HEK293 (cell line): ENCODE measurements around the gene RYR2.

Experiments used
- CTCF ChIA-PET: fragments of 350-600 bp; formaldehyde crosslinking; extraction: SDS; loops from one replicate; lab custom pipeline; 2021; ENCODE audit warnings: antibody characterized with exemption; lab: Yijun Ruan, JAX
- POLR2A ChIA-PET: fragments of 300-600 bp; formaldehyde crosslinking; extraction: SDS; loops from one replicate; lab custom pipeline; 2020; ENCODE audit warnings: antibody characterized with exemption, inconsistent platforms; lab: Yijun Ruan, JAX
- H3K27ac ChIP-seq: fragments of 200-500 bp; sonication (Bioruptor generic); 2 replicates; pipeline ENCODE4 v1.5.1; 2014; ENCODE audit warnings: low read depth, low read length, control low read depth, inconsistent platforms; ENCODE audit errors: extremely low read depth
- H3K36me3 ChIP-seq, 2 experiments: fragments of 200-500 bp in 1 of 2; sonication (Bioruptor generic) in 1 of 2; 1 replicate in 1 of 2; 2 replicates in 1 of 2; pipeline ENCODE4 v1.5.1; 2014 to 2017; ENCODE audit warnings: inconsistent platforms in 2 of 2, low read length in 2 of 2; ENCODE audit not compliant: control insufficient read depth in 2 of 2, insufficient read depth in 1 of 2
- H3K4me1 ChIP-seq: fragments of 200-500 bp; sonication (Bioruptor generic); 2 replicates; pipeline ENCODE4 v1.5.1; 2014; ENCODE audit warnings: mild to moderate bottlenecking, low read length, inconsistent platforms; ENCODE audit not compliant: control insufficient read depth, insufficient read depth
- H3K4me3 ChIP-seq: 2 replicates; pipeline ENCODE4 v1.5.1; 2011; ENCODE audit warnings: low read depth, mild to moderate bottlenecking, control low read depth, low read length, moderate library complexity
- H3K9me3 ChIP-seq: fragments of 200-500 bp; sonication (Bioruptor generic); 2 replicates; pipeline ENCODE4 v1.5.1; 2014; ENCODE audit warnings: low read depth, low read length, inconsistent platforms; ENCODE audit not compliant: control insufficient read depth, insufficient read depth
- GLI2 ChIP-seq: fragments of 450-650 bp; formaldehyde crosslinking; IDR thresholded peaks from 2 replicates; pipeline ENCODE4; 2017; ENCODE audit warnings: missing biosample characterization, missing genetic modification characterization, low read depth, borderline replicate concordance
- IKZF3 ChIP-seq: fragments of 450-650 bp; IDR thresholded peaks from 2 replicates; pipeline ENCODE4 v1.5.0; 2018; ENCODE audit warnings: missing biosample characterization, mild to moderate bottlenecking, missing genetic modification characterization, moderate library complexity
- KLF16 ChIP-seq: fragments of 450-650 bp; formaldehyde crosslinking; IDR thresholded peaks from 2 replicates; pipeline ENCODE4 v1.5.1; 2017; ENCODE audit warnings: missing biosample characterization, missing genetic modification characterization
- KLF8 ChIP-seq: fragments of 450-650 bp; formaldehyde crosslinking; IDR thresholded peaks from 2 replicates; pipeline ENCODE4 v1.5.1; 2016; ENCODE audit warnings: missing biosample characterization, missing genetic modification characterization
- ZBTB7A ChIP-seq: fragments of 450-650 bp; formaldehyde crosslinking; IDR thresholded peaks from 2 replicates; pipeline ENCODE4 v1.5.1; 2016; ENCODE audit warnings: low read depth, missing biosample characterization, missing genetic modification characterization
- ZFP69B ChIP-seq: fragments of 450-650 bp; formaldehyde crosslinking; IDR thresholded peaks from 2 replicates; pipeline ENCODE4 v1.5.1; 2016; ENCODE audit warnings: missing biosample characterization, missing genetic modification characterization
- ZNF138 ChIP-seq: fragments of 450-650 bp; formaldehyde crosslinking; IDR thresholded peaks from 2 replicates; pipeline ENCODE4 v1.5.1; 2016; ENCODE audit warnings: missing biosample characterization, missing genetic modification characterization, borderline replicate concordance
- ZNF184 ChIP-seq: fragments of 450-650 bp; IDR thresholded peaks from 2 replicates; pipeline ENCODE4 v1.5.1; 2018; ENCODE audit warnings: missing biosample characterization, mild to moderate bottlenecking, missing genetic modification characterization
- ZNF223 ChIP-seq: fragments of 450-650 bp; formaldehyde crosslinking; IDR thresholded peaks from 2 replicates; pipeline ENCODE4 v1.5.1; 2016; ENCODE audit warnings: missing biosample characterization, missing genetic modification characterization
- ZNF302 ChIP-seq: fragments of 450-650 bp; formaldehyde crosslinking; IDR thresholded peaks from 2 replicates; pipeline ENCODE4 v1.5.1; 2016; ENCODE audit warnings: missing biosample characterization, missing genetic modification characterization, low read depth
- ZNF324 ChIP-seq: fragments of 450-650 bp; formaldehyde crosslinking; IDR thresholded peaks from 2 replicates; pipeline ENCODE4 v1.5.1; 2016; ENCODE audit warnings: missing biosample characterization, missing genetic modification characterization
- ZNF433 ChIP-seq: fragments of 450-650 bp; formaldehyde crosslinking; IDR thresholded peaks from 2 replicates; pipeline ENCODE4 v1.5.1; 2016; ENCODE audit warnings: missing biosample characterization, missing genetic modification characterization, low read depth
- ZNF561 ChIP-seq: fragments of 450-650 bp; IDR thresholded peaks from 2 replicates; pipeline ENCODE4 v1.5.1; 2018; ENCODE audit warnings: missing biosample characterization, missing genetic modification characterization, borderline replicate concordance
- ZNF600 ChIP-seq: fragments of 450-650 bp; formaldehyde crosslinking; IDR thresholded peaks from 2 replicates; pipeline ENCODE4 v1.5.1; 2016; ENCODE audit warnings: missing biosample characterization, missing genetic modification characterization
- ZNF768 ChIP-seq: fragments of 450-650 bp; formaldehyde crosslinking; IDR thresholded peaks from 2 replicates; pipeline ENCODE4 v1.5.1; 2018; ENCODE audit warnings: missing biosample characterization, mild to moderate bottlenecking, missing genetic modification characterization
- TF ChIP-seq, protein P1 (sequence below): fragments of 450-650 bp; formaldehyde crosslinking; IDR thresholded peaks from 2 replicates; pipeline ENCODE4 v1.5.1; 2016; ENCODE audit warnings: missing biosample characterization, missing genetic modification characterization
- TF ChIP-seq, protein P2 (sequence below): fragments of 450-650 bp; formaldehyde crosslinking; IDR thresholded peaks from 2 replicates; pipeline ENCODE4 v1.5.1; 2016; ENCODE audit warnings: missing biosample characterization, missing genetic modification characterization
- TF ChIP-seq, protein P3 (sequence below): fragments of 450-650 bp; formaldehyde crosslinking; optimal IDR thresholded peaks from 2 replicates; pipeline ENCODE3; 2016; ENCODE audit warnings: missing biosample characterization, mild to moderate bottlenecking, missing genetic modification characterization

RYR2 gene

DNA sequence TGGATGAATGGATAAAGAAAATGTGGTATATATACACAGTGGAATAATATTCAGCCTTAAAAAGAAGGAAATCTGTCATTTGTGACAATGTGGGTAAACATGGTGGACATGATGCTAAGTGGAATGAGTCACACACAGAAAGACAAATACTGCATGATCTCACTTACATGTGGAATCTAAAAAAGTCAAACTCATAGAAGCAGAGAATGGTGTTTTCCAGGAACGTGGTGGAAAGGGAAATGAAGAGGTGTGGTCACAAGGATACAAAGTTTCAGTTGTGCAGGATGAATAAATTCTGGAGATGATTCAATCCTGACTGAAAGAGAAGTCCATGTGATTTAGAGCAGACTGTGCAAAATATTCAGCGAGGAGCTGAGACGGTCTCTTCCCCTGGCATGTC, 56.6 kb downstream of the RYR2 start (continued):
- TF ChIP-seq, protein P1, sequence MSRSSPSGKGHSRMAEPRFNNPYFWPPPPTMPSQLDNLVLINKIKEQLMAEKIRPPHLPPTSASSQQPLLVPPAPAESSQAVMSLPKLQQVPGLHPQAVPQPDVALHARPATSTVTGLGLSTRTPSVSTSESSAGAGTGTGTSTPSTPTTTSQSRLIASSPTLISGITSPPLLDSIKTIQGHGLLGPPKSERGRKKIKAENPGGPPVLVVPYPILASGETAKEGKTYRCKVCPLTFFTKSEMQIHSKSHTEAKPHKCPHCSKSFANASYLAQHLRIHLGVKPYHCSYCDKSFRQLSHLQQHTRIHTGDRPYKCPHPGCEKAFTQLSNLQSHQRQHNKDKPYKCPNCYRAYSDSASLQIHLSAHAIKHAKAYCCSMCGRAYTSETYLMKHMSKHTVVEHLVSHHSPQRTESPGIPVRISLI (tag by site-specific recombination), result peak; percentile 61; the same call in 1 of the 2 replicates

DNA sequence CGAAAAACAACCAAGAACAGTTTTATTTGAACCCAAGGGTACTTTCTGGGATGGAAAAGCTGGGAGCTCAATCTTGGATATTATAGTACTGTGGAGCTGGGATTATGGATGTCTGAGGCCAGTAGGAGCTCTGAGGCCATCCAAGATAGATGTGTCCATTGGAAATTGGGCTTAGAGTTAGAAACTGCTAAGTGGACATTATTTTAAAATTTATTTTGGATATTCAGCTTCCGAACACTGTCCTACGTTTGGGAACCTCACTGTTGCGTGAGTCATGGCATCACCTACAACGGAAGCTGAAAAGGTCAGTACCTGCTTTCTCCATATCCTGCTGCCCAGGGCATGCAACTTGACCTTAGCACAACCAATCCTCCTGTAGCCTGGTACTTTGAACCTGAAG, 61.0 kb downstream of the RYR2 start:
- ChIA-PET POLR2A (interaction anchor here (0.6 kb wide), 1 partner anchor 61 kb away, joined by 4 read pairs; the partner anchor contains the start of gene RYR2), CTCF (interaction anchor here (0.7 kb wide), 1 partner anchor 945 kb away, joined by 3 read pairs; no protein-coding TSS in a partner anchor)
- no peak overlapping the region for H3K4me3 ChIP-seq
- no peaks in the 10 kb centered on the region for H3K9me3 ChIP-seq
- H3K36me3 ChIP-seq, result no peaks in the 10 kb centered on the region
- H3K4me1 ChIP-seq, result no peaks in the 10 kb centered on the region
- no peak overlapping the region for H3K27ac ChIP-seq
- TF ChIP-seq ZNF600 (tag by site-specific recombination), result no peak

DNA sequence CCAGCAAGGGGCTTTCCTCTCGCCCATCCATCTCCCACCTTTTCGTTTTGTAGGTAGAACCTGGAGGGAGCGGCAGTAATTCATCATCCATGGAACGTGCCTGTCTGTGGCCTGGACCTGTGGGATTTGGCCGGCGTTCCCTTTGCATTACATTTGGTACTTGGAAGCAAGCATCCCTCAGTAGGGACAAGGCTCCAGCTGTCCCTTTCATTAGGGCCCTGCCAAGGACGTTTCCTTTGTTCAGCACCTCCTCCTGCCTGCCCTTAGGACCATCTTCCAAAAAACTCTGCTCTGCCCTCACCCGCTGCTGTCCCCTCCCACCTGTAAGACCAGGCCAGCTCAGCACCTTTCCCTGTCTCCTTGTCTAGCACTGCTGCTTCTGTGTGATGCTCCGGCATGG, 62.1 kb downstream of the RYR2 start:
- no peak overlapping the region for H3K4me3 ChIP-seq
- no peaks in the 10 kb centered on the region for H3K4me1 ChIP-seq
- POLR2A ChIA-PET, result no interaction called here
- TF ChIP-seq, protein P2, sequence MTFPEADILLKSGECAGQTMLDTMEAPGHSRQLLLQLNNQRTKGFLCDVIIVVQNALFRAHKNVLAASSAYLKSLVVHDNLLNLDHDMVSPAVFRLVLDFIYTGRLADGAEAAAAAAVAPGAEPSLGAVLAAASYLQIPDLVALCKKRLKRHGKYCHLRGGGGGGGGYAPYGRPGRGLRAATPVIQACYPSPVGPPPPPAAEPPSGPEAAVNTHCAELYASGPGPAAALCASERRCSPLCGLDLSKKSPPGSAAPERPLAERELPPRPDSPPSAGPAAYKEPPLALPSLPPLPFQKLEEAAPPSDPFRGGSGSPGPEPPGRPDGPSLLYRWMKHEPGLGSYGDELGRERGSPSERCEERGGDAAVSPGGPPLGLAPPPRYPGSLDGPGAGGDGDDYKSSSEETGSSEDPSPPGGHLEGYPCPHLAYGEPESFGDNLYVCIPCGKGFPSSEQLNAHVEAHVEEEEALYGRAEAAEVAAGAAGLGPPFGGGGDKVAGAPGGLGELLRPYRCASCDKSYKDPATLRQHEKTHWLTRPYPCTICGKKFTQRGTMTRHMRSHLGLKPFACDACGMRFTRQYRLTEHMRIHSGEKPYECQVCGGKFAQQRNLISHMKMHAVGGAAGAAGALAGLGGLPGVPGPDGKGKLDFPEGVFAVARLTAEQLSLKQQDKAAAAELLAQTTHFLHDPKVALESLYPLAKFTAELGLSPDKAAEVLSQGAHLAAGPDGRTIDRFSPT (tag by site-specific recombination), result no peak
- TF ChIP-seq IKZF3 (tag by site-specific recombination) (no peak), ZNF223 (tag by site-specific recombination) (no peak), KLF8 (tag by site-specific recombination) (no peak), KLF16 (tag by site-specific recombination) (no peak), ZNF433 (tag by site-specific recombination) (no peak), ZBTB7A (tag by site-specific recombination) (no peak), ZNF561 (no peak), ZNF324 (tag by site-specific recombination) (no peak), ZNF184 (tag by site-specific recombination) (no peak), ZNF768 (tag by site-specific recombination) (no peak), ZNF302 (tag by site-specific recombination) (no peak), GLI2 (tag by site-specific recombination) (no peak), ZFP69B (tag by site-specific recombination) (no peak), ZNF138 (tag by site-specific recombination) (no peak)
- TF ChIP-seq, protein P3, sequence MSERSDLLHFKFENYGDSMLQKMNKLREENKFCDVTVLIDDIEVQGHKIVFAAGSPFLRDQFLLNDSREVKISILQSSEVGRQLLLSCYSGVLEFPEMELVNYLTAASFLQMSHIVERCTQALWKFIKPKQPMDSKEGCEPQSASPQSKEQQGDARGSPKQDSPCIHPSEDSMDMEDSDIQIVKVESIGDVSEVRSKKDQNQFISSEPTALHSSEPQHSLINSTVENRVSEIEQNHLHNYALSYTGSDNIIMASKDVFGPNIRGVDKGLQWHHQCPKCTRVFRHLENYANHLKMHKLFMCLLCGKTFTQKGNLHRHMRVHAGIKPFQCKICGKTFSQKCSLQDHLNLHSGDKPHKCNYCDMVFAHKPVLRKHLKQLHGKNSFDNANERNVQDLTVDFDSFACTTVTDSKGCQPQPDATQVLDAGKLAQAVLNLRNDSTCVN (tag by site-specific recombination), result no peak
- CTCF ChIA-PET, result no interaction called here
- H3K9me3 ChIP-seq, result no peaks in the 10 kb centered on the region
- no peaks in the 10 kb centered on the region for H3K36me3 ChIP-seq
- H3K27ac ChIP-seq, result no peak overlapping the region
